Stimulated activated CD4-positive, alpha-beta T cell treated with anti-CD3 and anti-CD28 coated beads, TNF-alpha, amount 100 ng/mL, for 4 hours (primary cell): Measurements from ENCODE around the gene FGF2.

Experiments
- DNase-seq, 3 experiments: peaks; one replicate each; pipeline ENCODE4 v3.0.0-alpha.2; 2020; ENCODE audit warnings: low read depth in 3 of 3

FGF2 gene

GRCh38 chr4:122890147-122890795, 63.6 kb downstream of the FGF2 start:
- DNase-seq, result no peak

- no peak for DNase-seq
Measured at GRCh38 chr4:122894827-122895226, 68.2 kb downstream of the FGF2 start.

GRCh38 chr4:122895336-122895995, 68.8 kb downstream of the FGF2 start:
- DNase-seq, result no peak

GRCh38 chr4:122896270-122896669, 69.6 kb downstream of the FGF2 start:
- DNase-seq, result no peak

GRCh38 chr4:122898370-122899150, 71.9 kb downstream of the FGF2 start:
- no peak for DNase-seq

GRCh38 chr4:122899682-122900081, 73.1 kb downstream of the FGF2 start:
- DNase-seq, result no peak

- no peak for DNase-seq
Measured at GRCh38 chr4:122900314-122900713, 73.7 kb downstream of the FGF2 start.

GRCh38 chr4:122901247-122902010, 74.8 kb downstream of the FGF2 start:
- no peak for DNase-seq

GRCh38 chr4:122903766-122904288, 77.2 kb downstream of the FGF2 start:
- no peak for DNase-seq

GRCh38 chr4:122906859-122907305, 80.3 kb downstream of the FGF2 start:
- DNase-seq, result no peak

GRCh38 chr4:122908223-122908622, 81.6 kb downstream of the FGF2 start:
- no peak for DNase-seq

GRCh38 chr4:122909683-122910082, 83.1 kb downstream of the FGF2 start:
- DNase-seq, result no peak

- DNase-seq, result no peak
Measured at GRCh38 chr4:122911588-122911987, 85.0 kb downstream of the FGF2 start.

GRCh38 chr4:122912810-122913575, 86.4 kb downstream of the FGF2 start:
- no peak for DNase-seq

GRCh38 chr4:122914292-122914904, 87.8 kb downstream of the FGF2 start:
- DNase-seq, result no peak

GRCh38 chr4:122914938-122915337, 88.3 kb downstream of the FGF2 start:
- DNase-seq, result no peak

GRCh38 chr4:122917731-122918130, 91.1 kb downstream of the FGF2 start:
- no peak for DNase-seq

- no peak for DNase-seq
Measured at GRCh38 chr4:122920473-122920872, 93.8 kb downstream of the FGF2 start.

- DNase-seq, result no peak
Measured at GRCh38 chr4:122921300-122921699, 94.7 kb downstream of the FGF2 start.
